K562 (cell line): Measurements from ENCODE around the gene CITED2. TPM values are rescaled to one million over a fixed set of nuclear protein-coding genes. Genes with fewer than 3 reads are reported as not detected.

Experiments used
- ATAC-seq: fragments of 200-7000 bp; cut with Tn5 transposase; 3 replicates; pipeline ENCODE4 v1.9.1; 2020; ENCODE audit warnings: moderate library complexity
- BruUV-seq: library from RNA; stranded (reverse); fragments of 400-500 nt; replicated peaks from 2 replicates; lab custom pipeline; 2021; lab: Mats Ljungman, UMichigan
- CTCF ChIA-PET: fragments of 300-600 bp; formaldehyde crosslinking; extraction: SDS; loops from one replicate; lab custom pipeline; 2021; ENCODE audit warnings: low intra/inter-chr PET ratio; lab: Yijun Ruan, JAX
- POLR2A ChIA-PET: fragments of 300-600, 350-650 bp; sonication (Branson Sonifier 250); formaldehyde crosslinking; extraction: SDS; loops from one replicate; lab custom pipeline; 2021; ENCODE audit warnings: antibody characterized with exemption, inconsistent platforms; lab: Yijun Ruan, JAX
- DNase-seq, 4 experiments: peaks; one replicate each; pipeline versions ENCODE4 v3.0.0 to v3.0.0-alpha.2; 2011 to 2018; ENCODE audit warnings: low spot score in 3 of 4, mixed read lengths in 3 of 4; ENCODE audit errors: extremely low read depth in 1 of 4
- FAIRE-seq: peaks from 2 replicates; lab custom pipeline; 2011; peaks lifted over from hg19 to GRCh38; lab: Jason Lieb, UNC
- H2AFZ ChIP-seq: 2 replicates; pipeline ENCODE4 v1.6.0; 2011; ENCODE audit warnings: low read depth, low read length, control low read depth, inconsistent platforms
- H3K27ac ChIP-seq: fragments of 200-600 bp; 3 replicates; pipeline ENCODE4 v1.8.0; 2011; ENCODE audit warnings: low read depth, mild to moderate bottlenecking, control low read depth, inconsistent platforms, low read length, moderate library complexity, mixed read lengths; ENCODE audit errors: extremely low read depth
- H3K27me3 ChIP-seq, 2 experiments: fragments of 300-600 bp in 1 of 2; 2 replicates in 1 of 2; 3 replicates in 1 of 2; pipeline versions ENCODE4 v1.6.0 to v1.8.0; 2011; ENCODE audit warnings: inconsistent platforms in 2 of 2, low read length in 2 of 2, mild to moderate bottlenecking in 1 of 2, mixed read lengths in 1 of 2, moderate library complexity in 1 of 2; ENCODE audit not compliant: control insufficient read depth in 2 of 2, insufficient read depth in 2 of 2
- H3K36me3 ChIP-seq: fragments of 300-600 bp; 3 replicates; pipeline ENCODE4 v1.8.0; 2011; ENCODE audit warnings: mild to moderate bottlenecking, low read length, inconsistent platforms; ENCODE audit not compliant: control insufficient read depth, insufficient read depth
- H3K4me1 ChIP-seq, 2 experiments: fragments of 200-600 bp in 1 of 2; replicated peaks in 1 of 2; 2 replicates in 1 of 2; 3 replicates in 1 of 2; pipeline versions ENCODE4 v1.5.1 to v1.8.0; 2011; ENCODE audit warnings: inconsistent platforms in 2 of 2, low read length in 2 of 2, mild to moderate bottlenecking in 1 of 2, mixed read lengths in 1 of 2, moderate library complexity in 1 of 2; ENCODE audit not compliant: control insufficient read depth in 2 of 2, insufficient read depth in 2 of 2
- H3K4me2 ChIP-seq: 2 replicates; pipeline ENCODE4 v1.6.1; 2011; ENCODE audit warnings: low read length, control low read depth, inconsistent platforms, mixed read lengths; ENCODE audit not compliant: insufficient read depth
- H3K4me3 ChIP-seq: fragments of 200-600 bp; sonication (generic), shearing (Covaris generic); 2 replicates; pipeline ENCODE4 v1.5.1; 2016; ENCODE audit warnings: control low read depth, inconsistent platforms
- H3K79me2 ChIP-seq: fragments of 200-600 bp; 3 replicates; pipeline ENCODE4 v1.8.0; 2011; ENCODE audit warnings: low read length, inconsistent platforms; ENCODE audit not compliant: control insufficient read depth, insufficient read depth
- H3K9ac ChIP-seq, 2 experiments: 2 replicates each; pipeline versions ENCODE4 v1.6.0 to v1.6.1; 2011; ENCODE audit warnings: low read depth in 2 of 2, low read length in 2 of 2, control low read depth in 1 of 2, inconsistent platforms in 1 of 2, mild to moderate bottlenecking in 1 of 2, mixed read lengths in 1 of 2; ENCODE audit not compliant: insufficient read depth in 1 of 2
- H3K9me1 ChIP-seq: one replicate; pipeline ENCODE4 v1.6.0; 2011; ENCODE audit warnings: inconsistent platforms, mild to moderate bottlenecking, low read length, moderate library complexity; ENCODE audit not compliant: control insufficient read depth, insufficient read depth
- H3K9me3 ChIP-seq: replicated peaks from 2 replicates; pipeline ENCODE4 v1.5.1; 2011; ENCODE audit warnings: low read depth, low read length, inconsistent platforms; ENCODE audit not compliant: control insufficient read depth, insufficient read depth
- H4K20me1 ChIP-seq: replicated peaks from 2 replicates; pipeline ENCODE4 v1.6.1; 2011; ENCODE audit warnings: low read length, inconsistent platforms, mixed read lengths; ENCODE audit not compliant: control insufficient read depth, insufficient read depth
- CXXC5 ChIP-seq: fragments of 250-450 bp; sonication (Bioruptor Pico); IDR thresholded peaks from 2 replicates; pipeline ENCODE4 v1.8.0; 2022; ENCODE audit warnings: inconsistent platforms, mild to moderate bottlenecking, moderate library complexity
- FOXJ2 ChIP-seq: fragments of 200-800 bp; sonication (Bioruptor generic); IDR thresholded peaks from 2 replicates; pipeline ENCODE4 v1.6.1; 2016; ENCODE audit warnings: missing genetic modification characterization, missing compliant biosample characterization
- L3MBTL2 ChIP-seq: fragments of 450-650 bp; IDR thresholded peaks from 2 replicates; pipeline ENCODE4 v1.6.1; 2016; ENCODE audit warnings: mild to moderate bottlenecking, moderate library complexity
- MITF ChIP-seq: IDR thresholded peaks from 2 replicates; pipeline ENCODE4 v1.6.1; 2014; ENCODE audit warnings: antibody characterized with exemption
- MXI1 ChIP-seq: IDR thresholded peaks from 2 replicates; pipeline ENCODE4 v1.6.1; 2011; ENCODE audit warnings: low read depth, mild to moderate bottlenecking, improper control_type of control experiment, low read length
- NR2C1 ChIP-seq, 2 experiments: fragments of 450-650 bp; IDR thresholded peaks; 2 replicates each; pipeline ENCODE4 v1.6.1; 2017; ENCODE audit warnings: mild to moderate bottlenecking in 2 of 2, antibody characterized with exemption in 1 of 2, inconsistent platforms in 1 of 2, missing compliant biosample characterization in 1 of 2, missing genetic modification characterization in 1 of 2
- POLR2H ChIP-seq: IDR thresholded peaks from 2 replicates; pipeline ENCODE4 v1.6.1; 2016; ENCODE audit warnings: missing genetic modification characterization, low read depth, mild to moderate bottlenecking, control low read depth, missing compliant biosample characterization, moderate library complexity
- RAD21 ChIP-seq, 2 experiments: fragments of 250-450 bp in 1 of 2; fragments of 450-650 bp in 1 of 2; sonication (Bioruptor Pico) in 1 of 2; formaldehyde crosslinking in 1 of 2; IDR thresholded peaks in 1 of 2; conservative IDR thresholded peaks in 1 of 2; 2 replicates each; pipeline versions ENCODE4 v1.4.0 to v1.8.0; 2020 to 2022; ENCODE audit warnings: mild to moderate bottlenecking in 2 of 2, moderate library complexity in 1 of 2
- RAD51 ChIP-seq: fragments of 450-650 bp; IDR thresholded peaks from 2 replicates; pipeline ENCODE4 v1.7.1; 2016; ENCODE audit warnings: low read depth, mild to moderate bottlenecking, borderline replicate concordance
- RUNX1 ChIP-seq: sonication (generic); IDR thresholded peaks from 2 replicates; pipeline ENCODE4 v1.6.1; 2016; ENCODE audit warnings: antibody characterized with exemption, low read depth
- TFE3 ChIP-seq: fragments of 450-650 bp; formaldehyde crosslinking; IDR thresholded peaks from 2 replicates; pipeline ENCODE4 v1.4.0; 2020; ENCODE audit warnings: mild to moderate bottlenecking, mixed read lengths
- TOE1 ChIP-seq, 2 experiments: fragments of 450-650 bp in 1 of 2; sonication (generic) in 1 of 2; formaldehyde crosslinking in 1 of 2; IDR thresholded peaks; 2 replicates each; pipeline versions ENCODE4 v1.7.1 to v1.8.0; 2016 to 2022; ENCODE audit warnings: borderline replicate concordance in 2 of 2, mild to moderate bottlenecking in 2 of 2, antibody characterized with exemption in 1 of 2, inconsistent platforms in 1 of 2, low read depth in 1 of 2, missing genetic modification reagents in 1 of 2, moderate library complexity in 1 of 2
- ZNF316 ChIP-seq: fragments of 450-650 bp; IDR thresholded peaks from 2 replicates; pipeline ENCODE4 v1.6.1; 2016
- ZNF445 ChIP-seq: fragments of 250-450 bp; sonication (Bioruptor Pico); IDR thresholded peaks from 2 replicates; pipeline ENCODE4 v1.4.0; 2020; ENCODE audit warnings: low read depth, mild to moderate bottlenecking, moderate library complexity
- ZNF785 ChIP-seq: fragments of 250-450 bp; sonication (Bioruptor Pico); IDR thresholded peaks from 2 replicates; pipeline ENCODE4 v1.4.0; 2020; ENCODE audit warnings: mild to moderate bottlenecking
- WGBS: fragments of 100-300 bp; shearing (Covaris generic); methylation state at CpG from one replicate; pipeline ENCODE4 v1.1.6; 2016; ENCODE audit warnings: low coverage, mixed read lengths; ENCODE audit not compliant: insufficient coverage; ENCODE audit errors: missing lambda C conversion rate; 5-methylcytosine and 5-hydroxymethylcytosine counted together
- in situ Hi-C: fragments of 300-500 bp; cut with MboI; formaldehyde crosslinking; loops from 4 replicates; pipeline ENCODE4 v1.15.0; 2018; ENCODE audit warnings: inconsistent platforms, mixed read lengths
- intact Hi-C: fragments of 100-400 bp; cut with micrococcal nuclease; formaldehyde crosslinking; loops from 2 replicates; pipeline ENCODE4 v1.14.2; 2022
- polyA plus RNA-seq, 8 experiments: library from polyadenylated mRNA; depleted of rRNA in 4 of 8; stranded (reverse) in 5 of 8; unstranded in 3 of 8; fragments of >200 nt; fragmentation: Nextera tagmentation in 2 of 8; fragmentation: Illumina TruSeq in 1 of 8; extraction: Ambion mirVana in 2 of 8; extraction: Trizol in 1 of 8; gene quantifications; 2 replicates each; pipeline versions ENCODE4 v1.2.1 to v1.2.3, GENCODE V29; 2011 to 2014; ENCODE audit warnings: inconsistent platforms in 1 of 8, missing spikeins in 1 of 8
- total RNA-seq, 7 experiments: library from RNA; depleted of rRNA in 6 of 7; stranded (reverse); fragments of >200 nt in 6 of 7; fragmentation: Illumina TruSeq in 2 of 7; extraction: Trizol in 2 of 7; gene quantifications; 2 replicates each; pipeline versions ENCODE4 v1.2.1 to v1.2.3, GENCODE V29; 2011 to 2021; ENCODE audit warnings: low replicate concordance in 1 of 7
- TF ChIP-seq, protein P1 (sequence below): sonication (generic); formaldehyde crosslinking; IDR thresholded peaks from 2 replicates; pipeline ENCODE4 v1.8.1; 2022; ENCODE audit warnings: missing genetic modification reagents

Gene CITED2
- total and polyA plus RNA-seq, 9 of the 15 experiments (the other 6 are each of a cell fraction or from before 2014, with no cell fraction given), result 0.21 to 86.1 (median 17.5) TPM

- DNase-seq, result peak in 2 of 4 experiments; percentile 30 to 47
- H3K9ac ChIP-seq, result peak overlapping the region in 1 of 2 experiments; percentile 10; a peak in 1 of 4 replicates
- no peak overlapping the region for H3K4me3 ChIP-seq
- intact Hi-C loops (no loop called here), in situ Hi-C loops (no loop called here)
- peak overlapping the region; percentile 89 for H2AFZ ChIP-seq
- no peaks in the 10 kb centered on the region for H3K9me1 ChIP-seq
- ChIA-PET POLR2A (interaction anchor here (0.6 to 1.6 kb wide), 3 partner anchors 8 to 557 kb away, joined by 3 to 6 read pairs (median 4); no protein-coding TSS in a partner anchor), CTCF (no interaction called here)
- TF ChIP-seq ZNF445 (CRISPR knock-in tag), result no peak
- peak; percentile 65 for TF ChIP-seq FOXJ2 (tag)
- no peak for TF ChIP-seq ZNF785
- 0 out of 2 replicates have a peak, but pooled peaks have one; percentile 17 for TF ChIP-seq L3MBTL2
- TF ChIP-seq MITF, result peak; percentile 32; the same call in 1 of the 2 replicates
- no peak for TF ChIP-seq MXI1
- TF ChIP-seq CXXC5, result 0 out of 2 replicates have a peak, but pooled peaks have one; percentile 12
- no peak for TF ChIP-seq RUNX1
- peak; percentile 24; the same call in 1 of the 2 replicates for TF ChIP-seq TOE1 (IDR thresholded peaks at IDR 0.05; ENCODE audit: borderline replicate concordance)
- no peak for TF ChIP-seq TOE1 (CRISPR knock-in tag; IDR thresholded peaks at IDR 0.05; ENCODE audit: borderline replicate concordance, low read depth)
- TF ChIP-seq ZNF316, result peak; percentile 52
- TF ChIP-seq, protein P1, sequence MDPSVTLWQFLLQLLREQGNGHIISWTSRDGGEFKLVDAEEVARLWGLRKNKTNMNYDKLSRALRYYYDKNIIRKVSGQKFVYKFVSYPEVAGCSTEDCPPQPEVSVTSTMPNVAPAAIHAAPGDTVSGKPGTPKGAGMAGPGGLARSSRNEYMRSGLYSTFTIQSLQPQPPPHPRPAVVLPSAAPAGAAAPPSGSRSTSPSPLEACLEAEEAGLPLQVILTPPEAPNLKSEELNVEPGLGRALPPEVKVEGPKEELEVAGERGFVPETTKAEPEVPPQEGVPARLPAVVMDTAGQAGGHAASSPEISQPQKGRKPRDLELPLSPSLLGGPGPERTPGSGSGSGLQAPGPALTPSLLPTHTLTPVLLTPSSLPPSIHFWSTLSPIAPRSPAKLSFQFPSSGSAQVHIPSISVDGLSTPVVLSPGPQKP (CRISPR knock-in tag), result no peak
- TF ChIP-seq POLR2H, result 0 out of 2 replicates have a peak, but pooled peaks have one; percentile 16
- TF ChIP-seq RAD51, result peak; percentile 61
- TF ChIP-seq RAD21 (CRISPR knock-in tag; conservative IDR thresholded peaks at IDR 0.05 in 1 of 2, IDR thresholded peaks at IDR 0.05 in 1 of 2), result 0 out of 4 replicates have a peak, but pooled peaks of 1 of the 2 experiments have one; percentile 14
- no peak for TF ChIP-seq NR2C1 (IDR thresholded peaks at IDR 0.05)
- 0 out of 2 replicates have a peak, but pooled peaks have one; percentile 17 for TF ChIP-seq NR2C1 (tag; IDR thresholded peaks at IDR 0.05)
- TF ChIP-seq TFE3 (CRISPR knock-in tag), result peak; percentile 74; the same call in 1 of the 2 replicates
- no peaks in the 10 kb centered on the region for H4K20me1 ChIP-seq
- BruUV-seq, result no TSS peak
- 20% methylated on average over 6 of the region's 6 CpGs for WGBS
- no peaks in the 10 kb centered on the region for H3K36me3 ChIP-seq
- H3K9me3 ChIP-seq, result no peaks in the 10 kb centered on the region
- no peaks in the 10 kb centered on the region for H3K79me2 ChIP-seq
- H3K4me1 ChIP-seq, result peaks cover 22 to 49% of the 10 kb centered on the region in 2 experiments; a peak in 4 of 5 replicates
- no peak for FAIRE-seq
- peak; percentile 53; the same call in 2 of the 3 replicates for ATAC-seq
- H3K27ac ChIP-seq, result no peak overlapping the region
- no peaks in the 10 kb centered on the region for H3K27me3 ChIP-seq
- H3K4me2 ChIP-seq, result no peak overlapping the region; the same call in 1 of the 2 replicates
Measured at GRCh38 chr6:139381216-139381865, 6.9 kb upstream of the CITED2 start.
